Stimulated activated CD8-positive, alpha-beta memory T cell treated with anti-CD3 and anti-CD28 coated beads, Interleukin-15, amount 100 ng/mL, for 48 hours (primary cell): ENCODE data around the gene KCNMB2.
"Not testable (repeated sequence)": the region's sequence is repeated elsewhere in the genome, so short reads cannot be mapped to it uniquely, and the experiment has no call there.

Experiments used
- DNase-seq, 2 donors: peaks; one replicate each; pipeline ENCODE4 v3.0.0-alpha.2; 2020; ENCODE audit warnings: low read depth in 2 of 2

Gene KCNMB2

DNA sequence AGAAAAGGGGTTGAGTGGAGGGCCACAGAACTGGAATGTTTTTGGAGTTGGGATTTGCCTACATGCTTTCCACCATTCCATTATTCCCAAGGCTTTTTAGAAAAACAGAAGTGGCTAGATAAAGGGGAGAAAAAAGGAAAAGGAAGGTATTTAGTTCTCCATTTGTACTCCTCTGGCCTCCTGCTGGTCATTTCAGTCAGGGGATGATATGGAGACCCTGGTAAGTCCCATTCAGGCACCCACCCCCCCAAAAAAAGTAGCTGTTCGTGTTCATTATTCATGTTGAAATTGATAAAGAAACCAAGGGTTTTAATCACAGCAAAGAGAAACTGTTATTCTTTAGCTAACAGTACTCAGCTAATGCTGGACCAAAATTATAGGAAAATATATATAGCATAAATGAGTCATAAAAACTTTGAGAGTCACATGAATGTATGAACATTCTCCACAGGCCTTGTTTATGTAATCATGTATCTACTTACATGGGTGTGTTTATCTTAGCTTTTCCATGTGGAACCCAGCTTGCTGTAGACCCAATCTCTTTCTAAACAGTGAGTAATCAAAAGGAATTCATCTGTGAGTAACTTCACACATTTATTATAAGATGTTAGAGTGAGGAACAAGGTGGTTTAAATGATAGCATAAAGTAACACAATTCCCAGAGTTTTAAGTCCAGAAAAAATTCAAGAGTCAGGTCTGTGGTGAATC lies 167.2 kb downstream of the KCNMB2 start:
- no peak for DNase-seq

DNA sequence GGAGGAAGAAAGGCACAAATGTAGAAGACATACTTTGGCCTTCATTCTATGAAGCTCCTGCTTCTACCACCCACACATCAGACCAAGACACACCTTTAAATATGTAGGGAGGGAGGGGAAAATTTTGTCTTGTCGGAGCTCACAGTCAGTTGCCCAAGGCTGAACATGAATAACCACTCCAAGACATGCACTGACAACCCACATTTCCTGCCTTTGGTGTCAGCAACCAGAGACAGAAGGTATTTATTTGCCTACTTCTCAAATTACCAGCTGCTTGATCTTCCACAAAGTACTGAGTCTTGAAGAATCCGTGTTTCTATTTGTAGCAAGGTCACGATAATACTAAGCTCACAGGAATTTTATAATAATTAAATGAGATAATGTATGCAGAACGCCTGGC lies 169.7 kb downstream of the KCNMB2 start:
- no peak for DNase-seq

GRCh38 chr3:178706411-178706810 lies 170.2 kb downstream of the KCNMB2 start:
- no peak for DNase-seq

GRCh38 chr3:178707311-178708031 lies 171.2 kb downstream of the KCNMB2 start:
- DNase-seq, result no peak

DNA sequence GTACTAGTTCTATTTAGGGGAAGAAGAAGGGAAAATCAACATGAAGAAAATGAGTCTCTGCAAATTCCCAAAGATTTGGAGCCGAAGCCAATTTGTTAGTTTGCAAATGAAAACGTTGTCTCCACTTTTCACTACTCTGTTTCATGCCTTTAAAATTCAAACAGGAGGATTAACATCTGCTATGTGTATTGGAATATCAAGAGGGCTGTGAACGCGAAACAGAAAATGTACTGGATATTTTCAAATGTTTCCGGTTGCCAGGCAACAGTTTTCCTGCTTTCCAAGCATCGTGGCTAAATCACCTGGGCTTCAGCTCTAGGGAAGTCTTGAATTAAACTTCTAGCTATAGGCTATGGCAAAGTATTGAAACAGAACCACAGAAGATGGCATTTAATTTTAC lies 172.8 kb downstream of the KCNMB2 start:
- DNase-seq, result no peak

DNA sequence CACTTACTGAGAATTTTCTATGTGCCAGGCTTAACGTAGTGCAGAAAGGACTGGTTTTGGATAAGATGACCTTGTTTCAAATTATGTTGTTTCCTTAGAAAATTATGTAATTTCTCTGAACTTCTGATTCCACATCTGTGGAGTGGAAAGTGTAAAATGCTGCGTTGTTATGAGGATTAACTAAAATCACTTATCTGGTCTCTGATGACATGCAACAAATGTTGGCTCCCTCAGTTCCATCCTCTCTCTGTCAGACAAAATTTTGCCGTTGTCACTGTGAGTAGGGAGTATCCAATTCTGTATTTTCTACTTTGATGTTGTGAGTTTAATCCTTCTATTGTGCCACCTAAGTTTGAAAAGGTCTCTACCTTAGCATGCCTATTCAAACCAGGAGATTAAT lies 175.5 kb downstream of the KCNMB2 start:
- DNase-seq, result no peak

DNA sequence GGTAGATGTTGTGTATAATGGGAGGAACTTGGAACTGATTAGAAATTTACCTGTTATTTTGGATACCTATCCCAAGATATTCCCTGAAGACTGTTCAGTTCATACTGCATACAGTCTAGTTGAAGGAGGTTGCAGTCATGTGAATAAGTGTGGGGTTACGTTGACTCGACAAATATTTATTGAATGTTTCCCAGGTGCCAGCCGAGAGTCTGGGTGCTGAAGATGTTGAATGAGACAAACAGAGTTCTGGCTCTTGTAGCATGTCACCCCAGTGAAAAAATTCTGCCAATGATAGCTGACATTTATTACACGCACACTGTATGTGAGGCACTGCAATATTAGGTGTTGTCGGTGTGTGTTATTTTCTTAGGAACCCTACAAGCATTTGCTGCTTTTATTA lies 176.0 kb downstream of the KCNMB2 start:
- no peak for DNase-seq

DNA sequence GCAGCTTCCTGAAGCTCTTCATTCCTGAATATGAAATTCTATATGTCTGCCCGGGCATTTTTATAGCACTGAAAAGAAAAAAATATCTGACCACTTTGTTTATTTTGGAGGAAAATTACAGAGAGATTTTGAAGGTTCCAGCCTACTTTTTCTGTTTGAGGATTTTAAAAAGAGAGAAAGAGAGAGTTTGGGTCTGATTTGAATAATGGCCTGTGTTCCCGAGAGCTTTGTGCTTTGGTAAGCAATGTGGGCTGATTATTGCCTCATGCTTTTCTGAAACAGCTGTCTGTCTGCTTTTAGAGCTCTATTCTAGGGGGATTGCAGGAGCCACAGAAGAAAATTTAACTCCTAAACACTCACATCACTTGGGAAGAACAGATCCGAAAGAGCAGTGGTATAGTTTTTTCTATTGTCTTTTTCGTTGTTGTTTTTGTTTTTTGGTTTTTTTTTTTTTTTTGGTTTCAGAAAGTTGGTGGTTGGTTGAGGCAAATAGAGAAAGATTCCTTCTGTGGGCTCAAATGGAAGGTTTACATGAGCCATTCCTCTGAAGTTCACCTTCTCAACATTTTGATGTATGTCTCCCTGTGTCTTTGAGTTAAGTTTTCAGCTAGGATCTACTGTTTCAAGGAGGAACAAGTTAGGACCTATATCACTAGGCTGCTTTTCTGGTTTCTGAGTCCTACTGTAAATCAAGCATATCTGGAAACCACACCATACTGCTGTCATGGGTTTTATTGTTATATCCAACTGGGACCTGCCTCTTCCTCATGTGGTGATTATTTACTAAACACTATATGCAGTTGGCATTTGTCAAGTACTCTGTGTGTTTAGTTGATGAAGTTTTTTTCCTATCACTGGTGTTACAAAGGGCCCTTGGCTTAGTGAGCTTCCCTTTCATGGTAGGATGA lies 178.9 kb downstream of the KCNMB2 start:
- no peak for DNase-seq

DNA sequence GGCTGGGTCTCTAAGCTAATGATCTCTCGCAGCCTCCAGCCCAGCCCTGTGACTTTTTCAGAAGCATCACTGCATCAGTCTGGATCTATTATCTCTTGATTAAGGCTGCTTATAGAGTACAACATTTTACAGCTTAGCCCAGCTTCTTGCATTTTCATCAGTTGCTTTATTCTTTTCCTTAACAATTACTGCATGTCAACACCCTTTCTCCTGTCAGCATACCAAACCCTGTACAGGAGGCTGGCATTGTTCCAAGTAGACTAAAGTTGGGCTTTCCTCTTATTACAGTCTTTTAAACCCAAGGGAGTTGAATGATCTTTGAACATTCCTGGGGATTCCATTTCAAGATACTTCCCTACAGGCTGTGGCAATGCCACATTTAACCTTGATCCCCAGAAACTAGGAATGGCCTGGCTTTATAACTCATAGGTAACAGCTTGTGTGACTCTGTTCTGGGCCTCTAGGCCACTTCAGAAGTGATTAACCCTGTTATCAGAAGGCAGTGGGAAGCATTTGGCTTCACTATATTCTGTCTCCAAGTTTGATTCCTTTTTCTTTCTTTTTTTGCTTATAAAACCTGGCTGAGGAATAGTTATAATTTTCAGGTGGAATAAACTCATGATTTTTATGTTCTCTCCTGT lies 182.9 kb downstream of the KCNMB2 start:
- no peak for DNase-seq

GRCh38 chr3:178732824-178733223 lies 196.6 kb downstream of the KCNMB2 start:
- no peak for DNase-seq

DNA sequence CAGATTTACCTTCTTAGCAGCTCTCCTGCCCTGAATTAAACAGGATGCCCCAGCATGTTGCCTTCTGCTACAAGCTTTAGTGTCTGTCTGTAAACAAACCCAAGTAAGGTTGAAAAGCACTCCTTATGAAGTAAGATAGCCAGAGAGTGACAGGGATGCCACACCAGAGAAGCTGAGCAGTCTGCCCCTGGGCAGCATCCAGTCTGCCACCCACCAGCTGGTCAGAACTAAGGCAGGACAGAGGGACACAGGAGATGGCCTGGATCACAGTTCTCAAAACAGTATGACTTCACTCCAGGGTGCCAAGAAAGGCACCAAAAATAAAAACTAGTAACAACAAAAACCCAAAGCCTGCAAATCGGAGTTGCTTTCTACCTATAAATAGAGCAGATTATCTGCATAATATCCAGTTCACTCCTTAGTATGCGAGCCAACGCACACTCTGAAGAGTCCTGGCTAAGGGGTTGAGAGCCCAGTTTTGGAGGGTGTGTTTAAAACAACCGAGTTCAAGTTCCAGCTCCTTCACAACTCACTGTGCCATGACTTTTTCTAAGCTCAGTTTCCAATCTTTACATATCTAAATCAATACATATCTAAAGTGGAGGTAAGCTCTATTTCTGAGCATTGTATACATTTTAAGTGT lies 198.9 kb downstream of the KCNMB2 start:
- no peak for DNase-seq

GRCh38 chr3:178736300-178736699 lies 200.1 kb downstream of the KCNMB2 start:
- no peak for DNase-seq

DNA sequence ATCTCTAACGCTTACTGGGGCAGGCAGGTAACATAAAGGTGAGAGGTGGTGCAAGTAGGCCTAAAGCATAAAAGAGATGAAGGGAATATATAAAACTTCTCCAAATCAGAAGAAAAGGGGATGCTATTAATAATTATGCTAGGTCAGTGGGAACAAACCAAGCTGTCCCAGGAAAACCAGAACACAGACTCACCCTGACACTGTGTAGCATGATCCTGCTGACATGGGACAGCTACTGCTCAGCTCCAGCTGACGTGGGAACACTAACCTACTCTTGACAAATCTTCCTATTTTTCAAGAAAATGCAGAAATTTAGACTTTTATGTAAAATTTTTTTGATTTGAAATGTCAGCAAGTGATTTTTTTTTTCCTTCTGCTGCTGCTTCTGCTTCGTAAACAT lies 203.5 kb downstream of the KCNMB2 start:
- no peak for DNase-seq

DNA sequence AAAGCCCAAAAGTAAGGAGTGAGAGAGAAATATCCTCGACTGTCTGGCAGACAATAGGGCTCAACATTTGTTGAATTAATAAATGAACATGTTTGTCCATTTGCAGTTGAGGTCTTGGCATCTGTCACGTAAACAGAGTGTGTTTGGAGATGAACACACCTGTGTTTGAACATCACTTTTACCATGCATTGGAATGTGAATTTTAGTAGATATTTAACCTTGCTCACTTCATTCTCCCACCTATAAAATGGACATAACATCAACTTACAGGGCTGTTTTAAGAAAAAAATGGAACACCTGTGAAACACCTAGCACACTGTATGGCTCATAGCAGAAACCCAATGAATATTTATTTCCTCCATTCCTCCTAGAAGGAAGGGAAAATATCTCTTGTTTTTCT lies 204.8 kb downstream of the KCNMB2 start:
- DNase-seq, result no peak

DNA sequence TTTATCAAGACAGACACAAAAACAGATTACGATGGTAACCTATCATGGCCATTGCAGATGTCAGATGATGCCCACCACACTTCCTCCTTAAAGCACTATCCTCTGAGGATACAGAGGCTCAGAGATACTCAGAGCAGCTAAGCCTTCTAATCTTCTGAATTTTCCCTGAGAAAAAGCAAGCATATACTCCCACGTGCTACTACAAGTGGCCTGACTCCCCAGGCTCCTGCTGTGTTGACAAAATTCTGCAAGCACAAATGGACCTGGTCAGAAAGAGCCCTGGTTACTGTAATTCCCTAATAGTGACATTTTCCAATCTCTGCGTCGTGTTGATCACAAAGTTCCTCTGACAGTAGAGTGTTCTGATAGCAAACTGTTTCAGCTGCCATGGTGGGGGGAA lies 207.1 kb downstream of the KCNMB2 start:
- DNase-seq, result no peak

DNA sequence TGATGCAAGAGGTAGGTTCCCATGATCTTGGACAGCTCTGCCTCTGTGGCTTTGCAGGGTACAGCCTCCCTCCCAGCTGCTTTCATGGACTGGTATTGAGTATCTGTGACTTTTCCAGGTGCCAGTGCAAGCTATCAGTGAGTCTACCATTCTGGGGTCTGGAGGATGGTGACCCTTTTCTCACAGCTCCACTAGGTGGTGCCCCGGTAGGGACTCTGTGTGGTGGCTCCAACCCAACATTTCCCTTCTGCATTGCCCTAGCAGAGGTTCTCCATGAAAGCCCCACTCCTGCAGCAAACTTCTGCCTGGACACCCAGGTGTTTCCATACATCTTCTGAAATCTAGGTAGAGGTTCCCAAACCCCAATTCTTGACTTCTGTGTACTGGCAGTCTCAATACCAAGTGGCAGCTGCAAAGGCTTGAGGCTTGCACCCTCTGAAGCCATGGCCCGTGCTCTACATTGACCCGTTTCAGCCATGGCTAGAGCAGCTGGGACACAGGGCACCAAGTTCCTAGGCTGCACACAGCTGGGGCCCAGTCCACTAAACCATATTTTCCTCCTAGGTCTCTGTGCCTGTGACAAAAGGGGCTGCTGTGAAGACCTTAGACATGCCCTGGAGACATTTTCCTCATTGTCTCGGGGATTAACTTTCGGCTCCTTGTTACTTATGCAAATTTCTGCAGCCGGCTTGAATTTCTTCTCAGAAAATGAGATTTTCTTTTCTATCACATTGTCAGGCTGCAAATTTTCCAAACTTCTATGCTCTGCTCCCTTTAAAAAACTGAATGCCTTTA lies 209.8 kb downstream of the KCNMB2 start:
- not testable (repeated sequence) for DNase-seq

- DNase-seq, result no peak
Observed at GRCh38 chr3:178748874-178749273, 212.6 kb downstream of the KCNMB2 start.

DNA sequence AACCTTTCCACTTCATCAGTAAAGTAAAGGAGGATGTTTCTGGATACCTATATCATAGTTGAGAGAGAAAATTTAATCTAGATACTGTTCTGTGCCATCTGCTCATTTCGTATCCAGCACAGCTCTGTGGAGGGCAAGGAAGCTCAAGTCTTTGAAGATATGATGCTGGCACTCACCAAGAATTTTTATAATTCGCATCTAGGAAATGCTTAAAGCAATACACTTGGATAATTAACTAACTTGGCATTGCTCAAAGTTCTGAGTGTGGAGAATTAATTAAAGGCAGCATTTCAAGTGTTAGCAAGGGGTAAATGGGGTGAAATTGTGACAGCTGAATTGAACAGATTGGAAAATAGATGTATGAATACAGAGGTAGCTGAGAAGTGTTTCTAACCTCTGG lies 213.2 kb downstream of the KCNMB2 start:
- DNase-seq, result no peak

GRCh38 chr3:178750639-178751300 lies 214.5 kb downstream of the KCNMB2 start:
- no peak for DNase-seq

DNA sequence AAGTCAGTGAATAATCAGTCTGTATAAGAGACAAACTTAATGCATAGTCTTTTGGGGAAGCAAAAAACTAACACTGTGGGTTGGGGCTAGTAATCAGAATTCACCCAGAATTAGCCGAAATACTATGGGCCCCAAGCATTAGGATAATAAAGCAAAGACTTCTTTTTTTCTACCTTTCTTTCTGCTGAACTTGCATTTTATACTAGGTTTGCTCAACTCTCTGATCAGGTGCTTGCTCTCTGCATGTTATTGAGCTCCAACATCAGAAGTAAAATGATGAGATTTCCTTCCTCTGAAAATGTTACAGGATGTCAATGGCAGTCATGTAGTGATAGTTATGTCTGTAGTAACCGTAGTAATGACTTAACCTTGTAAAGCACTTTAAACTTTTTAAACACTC lies 216.6 kb downstream of the KCNMB2 start:
- DNase-seq, result no peak
